GM18907 (cell line): ENCODE data around the gene TSC2.
"Not testable (repeated sequence)": the region's sequence is repeated elsewhere in the genome, so short reads cannot be mapped to it uniquely, and the experiment has no call there.

Experiments used
- ATAC-seq: cut with Tn5 transposase; IDR thresholded peaks from one replicate; pipeline ENCODE4 v1.9.1; 2021; ENCODE audit warnings: mild to moderate bottlenecking, moderate library complexity; ENCODE audit not compliant: unreplicated experiment

The TSC2 gene

DNA sequence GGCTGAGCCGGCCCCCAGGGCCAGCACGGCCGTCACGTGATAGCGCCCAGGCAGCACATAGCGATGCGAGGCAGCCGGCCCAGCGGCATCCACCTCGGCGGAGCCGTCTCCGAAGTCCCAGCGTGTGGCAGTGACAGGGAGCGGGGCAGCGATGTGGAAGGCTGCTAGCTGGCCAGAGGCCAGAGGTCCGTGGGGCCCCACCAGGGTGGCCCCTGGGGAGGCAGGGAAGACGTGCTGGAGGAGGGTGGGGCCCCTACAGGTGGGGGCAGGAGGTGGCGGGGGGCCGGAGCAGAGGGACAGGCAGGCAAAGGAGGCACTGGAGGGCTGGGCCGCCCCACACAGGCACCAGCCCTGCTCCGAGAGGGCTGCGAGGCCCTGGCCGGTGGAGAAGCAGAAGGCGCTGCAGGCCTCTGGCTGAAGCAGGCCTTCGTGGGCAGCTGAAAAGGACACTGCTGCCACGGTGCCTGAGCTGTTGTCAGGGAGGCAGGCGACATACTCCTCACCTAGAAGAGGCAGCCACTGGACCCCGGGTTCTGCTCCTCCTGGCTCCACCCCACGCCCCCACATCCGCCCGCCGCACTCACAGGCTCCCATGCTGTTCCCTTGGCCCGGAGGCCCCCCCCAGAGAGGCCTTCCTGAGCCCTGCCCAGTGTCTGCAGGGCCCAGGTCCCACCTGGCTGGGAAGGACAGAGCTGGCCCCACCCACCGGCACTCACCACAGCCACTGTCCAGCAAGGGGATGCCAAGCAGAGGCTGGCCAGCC, 70.4 kb downstream of the TSC2 start:
- not testable (repeated sequence) for ATAC-seq

DNA sequence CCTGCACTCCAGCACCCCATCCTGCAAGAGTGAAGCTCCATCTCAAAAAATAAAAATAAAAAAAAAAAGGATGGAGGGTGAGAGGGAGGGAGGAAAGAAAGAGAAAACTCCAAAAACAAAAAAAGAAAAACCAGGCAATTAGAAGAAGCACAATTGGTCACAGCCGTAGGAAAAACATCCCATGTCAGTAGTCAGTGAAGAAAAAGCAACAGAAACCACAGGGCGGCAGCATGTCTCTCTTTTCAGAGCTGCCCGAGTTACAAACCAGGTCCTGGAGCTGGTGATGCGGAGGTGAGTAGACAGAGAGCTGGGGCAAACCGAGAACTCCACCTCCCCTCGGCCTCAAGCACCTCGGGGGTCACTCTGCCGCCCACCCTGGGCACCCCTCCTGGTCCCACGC, 73.5 kb downstream of the TSC2 start:
- ATAC-seq = not testable (repeated sequence)

DNA sequence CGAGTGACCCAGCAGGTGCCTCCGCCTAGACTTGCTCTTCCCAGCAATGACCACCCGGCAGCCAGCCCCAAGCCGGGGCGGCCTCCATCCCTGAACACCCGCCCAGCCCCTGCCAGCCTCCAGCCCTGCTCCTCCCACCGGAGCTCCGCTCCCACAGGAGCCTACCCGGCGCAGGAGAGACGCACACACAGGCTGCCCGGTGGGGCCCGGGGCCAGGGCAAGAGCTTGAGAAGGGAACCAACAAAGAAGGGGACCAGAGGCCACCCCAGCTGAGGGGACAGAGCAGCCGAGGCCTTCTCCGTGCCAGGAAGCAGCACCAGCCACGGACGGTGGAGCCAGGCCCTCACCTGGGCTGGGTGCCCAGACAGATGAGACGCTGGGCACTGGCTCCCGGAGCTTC, 74.1 kb downstream of the TSC2 start:
- no peak for ATAC-seq

DNA sequence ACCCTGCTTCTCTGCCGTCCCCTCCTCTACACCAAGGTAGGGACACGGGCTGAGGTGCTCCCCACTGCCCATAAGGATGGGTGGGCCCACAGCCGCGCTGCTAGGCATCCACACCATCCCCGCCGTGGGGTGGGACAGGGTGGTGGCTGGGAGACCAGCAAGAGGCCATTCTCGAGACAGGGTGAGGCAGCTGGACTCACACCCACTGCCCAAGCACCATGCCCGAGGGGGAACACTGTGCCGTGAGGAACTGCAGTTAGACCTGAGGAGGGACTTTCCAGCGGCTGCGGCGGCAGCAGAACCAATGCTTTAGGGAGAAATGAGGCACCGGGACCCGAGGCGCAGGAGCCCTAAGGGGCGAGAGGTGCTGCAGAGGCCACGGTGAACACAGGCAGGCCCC, 74.6 kb downstream of the TSC2 start:
- no peak for ATAC-seq

DNA sequence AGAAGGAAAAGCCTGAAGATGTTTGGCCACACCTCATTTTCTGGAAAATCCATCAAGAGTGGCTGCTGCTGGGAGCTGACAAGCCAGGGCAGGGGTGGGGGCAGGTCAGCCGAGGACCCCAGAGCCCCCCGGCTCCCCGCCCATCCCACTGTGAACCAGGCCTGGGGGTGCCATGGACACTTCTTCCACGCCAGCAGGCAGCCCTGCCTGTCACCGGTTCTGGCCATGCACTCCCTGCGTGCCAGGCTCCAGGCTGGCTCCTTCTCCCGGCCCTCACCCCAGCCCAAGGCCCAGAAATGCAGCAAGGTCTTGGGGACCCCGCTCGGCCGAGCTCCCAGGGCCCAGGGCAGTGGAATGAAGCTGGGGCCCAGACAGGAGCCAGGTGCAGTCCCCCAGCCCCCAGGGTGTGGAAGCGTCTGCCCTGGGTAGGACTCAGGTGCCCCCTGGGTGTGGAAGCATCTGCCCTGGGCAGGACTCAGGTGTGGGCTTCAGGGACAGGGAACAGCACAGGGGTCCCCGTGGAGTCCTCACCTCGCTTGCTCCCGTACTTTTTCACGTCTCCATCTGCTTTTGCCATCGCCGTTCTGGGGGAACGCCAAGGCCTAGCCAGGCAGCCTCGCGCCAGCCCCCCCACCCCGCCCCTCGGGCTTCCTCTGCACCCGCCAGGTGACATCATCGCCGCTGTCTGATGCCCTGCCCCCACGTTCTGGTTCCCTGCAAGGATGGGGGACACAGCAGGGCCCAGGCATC, 75.3 kb downstream of the TSC2 start:
- not testable (repeated sequence) for ATAC-seq

DNA sequence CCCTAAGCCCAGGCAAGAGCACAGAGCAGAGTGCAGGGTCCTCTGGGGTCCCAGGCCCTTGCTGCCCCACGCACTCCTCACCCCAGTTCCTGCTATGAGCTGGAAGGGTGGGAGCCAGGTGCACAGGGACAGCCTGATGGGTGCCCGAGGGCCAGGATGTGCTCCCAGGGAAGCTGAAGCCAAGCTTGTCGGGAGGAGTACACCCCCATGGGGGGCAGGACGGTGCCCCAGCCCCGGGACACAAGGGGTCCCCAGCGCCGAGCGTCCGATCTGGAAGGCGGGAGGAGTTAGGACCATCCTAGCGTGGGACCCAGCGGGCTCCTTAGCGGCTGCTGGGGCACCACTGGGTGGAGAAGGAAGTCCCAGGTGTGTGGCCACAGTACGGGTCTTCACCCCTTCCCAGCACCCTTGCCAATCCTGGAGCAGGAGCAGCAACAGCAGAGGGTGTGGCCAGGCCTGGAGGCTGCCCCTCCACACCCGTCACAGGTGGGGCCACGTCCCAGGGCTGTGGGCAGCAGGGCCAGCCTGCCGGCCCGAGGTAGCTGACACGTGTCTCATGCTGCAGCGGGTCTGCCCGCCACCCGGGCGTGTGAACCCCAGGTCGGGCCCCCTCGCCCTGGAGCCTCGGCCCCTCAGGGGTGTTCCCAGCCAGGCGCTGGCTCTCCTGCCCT, 76.1 kb downstream of the TSC2 start:
- ATAC-seq = not testable (repeated sequence)

DNA sequence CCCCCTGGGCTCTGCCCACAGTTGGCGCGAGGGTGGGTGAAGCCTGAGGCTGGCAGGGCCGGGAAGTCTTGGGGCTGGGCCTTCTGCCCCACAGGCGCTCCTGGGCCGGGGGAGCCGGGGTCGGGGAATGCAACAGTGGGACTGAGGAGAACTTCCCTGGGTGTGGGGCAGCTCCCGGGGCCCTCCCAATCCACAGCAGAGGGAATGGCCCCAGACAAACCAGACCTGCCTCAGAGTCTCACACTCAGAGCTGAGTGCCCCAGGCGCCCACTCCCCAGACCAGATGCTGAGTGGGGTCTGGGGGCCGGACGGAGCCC, 76.5 kb downstream of the TSC2 start:
- not testable (repeated sequence) for ATAC-seq

DNA sequence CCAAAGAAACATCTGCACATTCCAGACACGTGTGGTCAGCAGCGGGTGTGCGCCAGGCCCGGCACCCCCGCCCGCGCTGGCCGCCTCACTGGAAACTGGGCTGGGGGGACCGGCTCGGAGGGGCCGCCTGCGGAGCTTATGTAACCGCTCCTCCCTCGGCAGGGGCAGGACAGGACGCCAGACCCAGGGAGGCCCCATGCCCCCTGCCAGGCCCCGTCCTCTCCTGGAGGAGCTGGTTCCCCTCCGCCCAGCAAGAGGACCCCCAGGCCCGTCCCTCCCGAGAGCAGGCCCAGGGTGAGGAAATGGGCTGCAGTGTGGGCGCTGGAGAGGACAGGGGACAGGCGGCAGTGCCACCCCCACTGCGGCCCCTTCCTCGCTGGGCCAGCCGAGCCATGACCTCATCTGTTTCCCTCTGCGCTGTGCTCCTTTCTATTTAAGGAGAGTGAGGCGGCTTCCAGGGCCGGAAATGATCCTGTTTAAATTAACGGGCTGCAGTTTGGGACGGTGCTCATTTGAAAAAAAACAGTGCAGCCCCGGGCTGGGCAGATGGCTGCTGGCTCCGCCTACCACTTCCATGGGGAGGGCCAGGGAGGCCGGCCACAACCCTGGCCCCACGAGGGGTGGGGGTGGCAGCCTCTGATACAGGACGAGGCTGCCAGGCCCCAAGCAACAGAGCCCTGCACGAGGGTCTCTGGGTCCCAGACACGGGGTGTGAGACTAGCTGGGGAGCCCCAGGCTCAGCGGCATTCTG, 77.1 kb downstream of the TSC2 start:
- ATAC-seq = not testable (repeated sequence)

DNA sequence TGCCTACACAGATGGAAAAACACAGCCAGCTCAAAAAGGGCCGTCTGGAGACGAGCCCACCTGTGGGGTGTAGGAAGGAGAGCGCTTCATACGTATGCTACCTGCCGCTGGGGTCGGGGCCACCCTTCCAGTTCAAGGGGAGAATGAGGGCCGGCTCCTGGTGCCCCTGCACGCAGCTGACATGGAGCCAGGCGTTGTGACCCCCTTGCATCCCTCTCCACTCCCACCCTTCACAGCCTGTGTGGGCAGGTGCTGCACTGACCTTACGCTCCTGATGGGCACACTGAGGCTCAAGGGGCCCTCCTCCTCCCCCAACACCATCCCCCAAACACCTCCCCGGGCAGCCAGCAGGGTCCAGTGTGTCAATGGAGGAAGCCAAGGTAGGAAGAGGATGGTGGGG, 77.8 kb downstream of the TSC2 start:
- ATAC-seq = not testable (repeated sequence)

DNA sequence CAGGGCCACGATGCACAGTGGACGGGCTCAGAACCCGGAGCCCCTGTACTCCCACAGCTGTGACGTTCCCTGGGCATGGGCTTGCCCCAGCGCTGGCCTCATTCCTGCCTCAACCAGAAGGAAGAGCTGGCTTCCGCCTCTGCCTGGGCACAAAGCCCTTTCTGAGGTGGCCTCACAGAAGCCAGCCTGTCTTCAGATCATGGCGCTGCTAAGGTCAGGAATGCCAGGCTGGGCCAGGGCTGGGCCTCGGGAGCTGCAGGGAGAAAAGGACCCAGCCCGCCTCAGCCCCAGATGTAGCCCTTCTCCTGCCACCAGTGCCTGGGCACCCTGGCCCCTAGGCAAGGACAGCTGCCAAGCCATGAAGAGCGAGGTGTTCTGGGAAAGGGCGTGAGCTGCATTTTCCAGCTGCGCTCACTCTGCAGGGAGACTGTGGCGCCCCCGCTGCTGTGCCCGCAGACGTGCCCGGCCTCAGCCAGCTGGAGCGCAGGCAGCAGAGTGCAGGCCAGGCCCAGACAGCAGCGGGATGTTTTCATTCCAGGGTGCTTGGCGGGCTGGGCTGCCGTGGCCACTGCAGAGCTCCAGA, 78.5 kb downstream of the TSC2 start:
- ATAC-seq = not testable (repeated sequence)

DNA sequence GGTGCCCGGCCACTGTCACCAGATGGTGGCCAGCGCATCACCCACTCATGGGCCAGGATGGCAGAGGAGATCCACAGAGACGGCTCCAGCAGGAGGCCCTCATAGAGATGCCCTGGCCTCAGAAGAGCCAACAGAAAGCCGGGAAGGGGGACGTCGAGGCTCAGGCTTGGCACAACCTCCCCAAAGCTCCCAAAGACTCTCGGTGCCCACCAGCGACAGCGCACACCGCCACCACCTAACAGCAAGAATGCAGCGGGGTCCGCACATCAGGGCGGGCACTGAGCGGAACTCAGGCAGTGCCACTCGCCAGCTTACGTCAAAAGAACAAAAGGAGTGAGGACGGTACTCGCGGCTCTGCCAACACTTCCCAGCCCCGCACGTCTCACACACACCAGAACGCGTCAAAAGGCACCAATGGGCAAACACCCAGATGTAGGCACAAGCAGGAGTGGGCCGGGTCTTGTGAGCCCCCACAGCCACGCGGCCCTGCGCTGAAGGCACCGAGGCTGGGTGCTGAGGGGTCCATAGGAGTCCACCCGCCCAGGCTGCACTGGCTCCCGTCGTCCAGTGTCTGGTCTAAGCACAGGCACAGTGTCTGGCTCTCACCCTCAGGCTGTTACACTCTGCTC, 79.3 kb downstream of the TSC2 start:
- not testable (repeated sequence) for ATAC-seq

DNA sequence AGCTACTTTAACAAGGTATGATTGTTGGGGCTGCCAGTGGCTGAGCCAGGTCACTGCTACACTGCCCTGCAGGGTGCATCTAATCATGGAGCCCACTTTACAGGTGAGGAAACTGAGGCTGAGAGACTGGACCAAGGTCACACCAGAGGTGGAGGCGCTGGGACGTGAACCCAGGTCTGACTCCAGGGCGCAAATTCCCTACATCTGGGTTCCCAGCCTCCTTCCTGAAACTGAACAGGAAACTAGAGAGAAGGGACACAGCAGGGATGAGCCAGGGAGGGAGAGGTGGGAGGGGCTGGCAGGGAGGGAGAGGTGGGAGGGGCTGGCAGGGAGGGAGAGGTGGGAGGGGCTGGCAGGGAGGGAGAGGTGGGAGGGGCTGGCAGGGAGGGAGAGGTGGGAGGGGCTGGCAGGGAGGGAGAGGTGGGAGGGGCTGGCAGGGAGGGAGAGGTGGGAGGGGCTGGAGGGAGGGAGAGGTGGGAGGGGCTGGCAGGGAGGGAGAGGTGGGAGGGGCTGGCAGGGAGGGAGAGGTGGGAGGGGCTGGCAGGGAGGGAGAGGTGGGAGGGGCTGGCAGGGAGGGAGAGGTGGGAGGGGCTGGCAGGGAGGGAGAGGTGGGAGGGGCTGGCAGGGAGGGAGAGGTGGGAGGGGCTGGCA, 80.0 kb downstream of the TSC2 start:
- ATAC-seq = not testable (repeated sequence)

DNA sequence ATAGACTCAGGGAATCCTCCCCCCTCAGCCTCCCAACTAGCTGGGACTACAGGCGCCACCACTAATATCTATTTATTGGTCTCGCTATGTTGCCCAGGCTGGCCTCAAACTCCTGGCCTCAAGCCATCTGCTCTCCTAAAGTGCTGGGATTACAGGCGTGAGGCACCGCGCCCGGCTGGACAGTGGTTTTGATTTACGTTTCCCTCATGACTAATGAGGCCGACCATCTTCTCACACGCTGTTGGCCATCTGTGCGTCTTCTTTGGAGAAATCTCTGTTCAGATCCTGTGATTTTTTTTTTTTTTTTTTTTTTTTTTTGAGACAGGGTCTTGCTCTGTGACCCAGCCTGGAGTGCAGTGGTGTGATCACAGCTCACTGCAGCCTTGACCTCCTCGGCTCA, 81.5 kb downstream of the TSC2 start:
- not testable (repeated sequence) for ATAC-seq

DNA sequence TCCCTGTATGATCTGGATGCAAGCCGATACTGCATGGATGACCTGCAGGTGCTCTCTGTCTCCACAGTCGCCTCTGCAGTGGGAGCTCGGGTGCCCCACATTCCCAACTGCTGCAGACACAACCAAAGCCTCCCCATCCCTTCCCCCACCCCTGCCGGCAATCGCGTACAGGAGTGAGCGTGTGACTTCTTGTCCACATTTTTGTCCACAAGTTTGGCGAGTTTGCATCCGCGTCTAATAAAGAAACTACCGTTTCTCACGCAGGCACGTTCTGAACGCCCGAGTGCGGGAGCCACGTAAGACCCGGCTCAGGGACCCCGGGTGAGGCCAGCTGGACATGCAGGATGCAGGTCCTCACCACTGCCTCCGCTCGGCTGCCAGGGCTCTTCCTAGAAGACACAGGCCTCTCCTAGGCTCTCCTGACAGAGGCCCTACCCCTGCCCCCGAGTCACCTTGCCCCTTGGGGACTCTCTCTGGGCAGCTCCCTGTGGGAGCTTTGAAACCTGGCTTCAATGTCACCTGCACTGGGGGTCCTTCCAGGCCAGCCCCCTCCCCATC, 82.2 kb downstream of the TSC2 start:
- not testable (repeated sequence) for ATAC-seq

DNA sequence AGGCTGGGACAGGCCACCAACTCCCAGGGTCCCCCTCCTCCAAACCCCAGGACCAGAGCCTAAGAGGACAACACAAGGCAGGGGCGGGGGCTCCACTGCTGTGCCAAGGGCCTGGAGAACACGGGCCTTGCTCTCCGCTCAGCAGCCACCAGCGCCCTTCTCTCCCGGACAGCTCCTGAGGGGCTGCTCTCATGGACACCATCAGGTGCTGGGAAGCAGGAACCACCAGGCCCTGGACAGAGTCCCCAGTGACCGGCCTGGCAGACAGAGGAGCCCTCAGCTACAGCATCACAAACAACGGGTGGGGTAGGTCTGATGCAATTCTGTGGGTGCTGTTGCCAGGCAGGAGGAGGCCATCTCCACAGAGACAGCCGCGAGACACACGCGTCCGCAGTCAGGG, 86.0 kb downstream of the TSC2 start:
- ATAC-seq = not testable (repeated sequence)

DNA sequence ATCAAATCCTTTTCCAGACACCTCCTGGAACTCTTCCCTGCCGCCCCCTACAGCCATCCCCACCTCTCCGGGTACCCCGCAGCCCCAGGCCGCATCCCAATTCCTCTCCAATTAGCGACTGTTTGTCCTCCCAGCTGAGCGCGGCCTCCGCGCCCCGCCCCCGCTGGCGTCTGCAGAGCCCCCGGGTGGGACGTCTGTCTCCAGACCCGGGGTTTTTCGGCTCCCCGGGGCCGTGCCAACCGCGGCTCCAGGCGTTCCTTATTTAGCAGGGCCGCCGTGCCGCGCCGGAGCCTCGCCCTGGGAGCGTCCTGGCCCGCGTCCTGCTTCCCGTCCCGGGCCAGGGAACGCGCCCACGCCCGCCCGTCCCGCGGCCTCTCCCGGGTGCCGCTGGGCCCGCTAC, 87.3 kb downstream of the TSC2 start:
- ATAC-seq = not testable (repeated sequence)

DNA sequence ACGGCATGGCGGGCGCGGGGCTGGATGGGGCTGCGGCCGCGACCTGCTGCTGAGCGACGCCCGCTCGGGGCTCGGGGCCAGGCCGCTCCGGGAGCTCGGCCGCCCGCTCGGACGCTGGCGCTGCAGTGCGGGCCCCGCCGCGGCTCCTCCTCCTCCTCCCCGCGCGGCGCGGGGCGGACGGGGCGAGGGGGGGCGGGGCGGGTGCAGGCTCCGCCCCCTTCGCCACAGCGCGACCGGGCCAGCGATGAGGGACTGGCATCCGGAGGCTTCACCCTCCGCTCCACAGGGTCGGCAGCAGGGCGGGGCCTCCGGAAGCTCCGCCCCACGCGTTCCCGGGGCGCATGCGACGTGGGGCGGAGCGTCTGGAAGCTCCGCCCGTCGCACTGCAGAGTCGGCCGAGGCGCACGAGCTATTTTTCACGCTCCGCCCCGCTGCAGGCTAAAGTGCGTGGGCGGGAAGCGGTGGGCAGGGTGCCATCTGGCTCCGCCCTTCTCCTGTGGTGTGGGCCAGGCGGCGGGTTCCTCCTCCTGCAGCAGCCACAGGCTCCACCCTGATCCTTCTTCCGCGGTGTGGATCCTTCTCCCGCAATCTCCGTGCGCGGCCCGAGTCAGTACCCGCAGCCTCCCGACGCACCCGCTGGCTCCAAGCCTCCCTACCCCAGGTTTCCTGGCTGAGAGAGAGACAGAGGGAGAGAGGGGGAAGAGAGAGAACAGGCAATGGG, 88.1 kb downstream of the TSC2 start, which contains the start of gene PKD1:
Gene PKD1, minus strand, starts transcription at position 129 of the 721 bp plus-strand sequence. CDS start 209 bp downstream, outside the sequence.
- not testable (repeated sequence) for ATAC-seq
